Kidney (tissue), 14 donors: ENCODE data around the gene TRIM9. TPM values are rescaled to one million over a fixed set of nuclear protein-coding genes. Genes with fewer than 3 reads are reported as not detected.

ENCODE experiments used
- DNase-seq, 5 donors: peaks; one replicate each; pipeline ENCODE4 v3.0.0-alpha.2; 2013 to 2020
- FAIRE-seq: peaks from 2 replicates; lab custom pipeline; 2012; peaks lifted over from hg19 to GRCh38; lab: Jason Lieb, UNC
- H3K27ac ChIP-seq, 2 donors: one replicate each; pipeline ENCODE4 v1.7.0; 2013; ENCODE audit warnings: low read depth in 2 of 2, low read length in 2 of 2, inconsistent platforms in 1 of 2
- H3K27me3 ChIP-seq: one replicate; pipeline ENCODE4 v1.7.1; 2013; ENCODE audit warnings: low read length, inconsistent platforms; ENCODE audit not compliant: control insufficient read depth, insufficient read depth
- H3K36me3 ChIP-seq, 3 donors: one replicate each; pipeline versions ENCODE4 v1.7.0 to v1.7.1; 2013; ENCODE audit warnings: low read length in 3 of 3, control low read depth in 1 of 3, inconsistent platforms in 1 of 3; ENCODE audit not compliant: insufficient read depth in 3 of 3, control insufficient read depth in 2 of 3
- H3K4me1 ChIP-seq, 3 donors: one replicate each; pipeline versions ENCODE4 v1.7.0 to v1.7.1; 2013; ENCODE audit warnings: low read length in 3 of 3, inconsistent platforms in 1 of 3, low read depth in 1 of 3; ENCODE audit not compliant: control insufficient read depth in 2 of 3, insufficient read depth in 2 of 3
- H3K4me3 ChIP-seq, 3 donors: one replicate each; pipeline versions ENCODE4 v1.7.0 to v1.8.1; 2013; ENCODE audit warnings: low read length in 3 of 3, control low read depth in 1 of 3, inconsistent platforms in 1 of 3
- H3K9ac ChIP-seq, 3 donors: one replicate each; pipeline versions ENCODE4 v1.7.0 to v1.7.1; 2013; ENCODE audit warnings: low read length in 3 of 3, control low read depth in 1 of 3, inconsistent platforms in 1 of 3
- H3K9me3 ChIP-seq, 3 donors: one replicate each; pipeline versions ENCODE4 v1.7.0 to v1.7.1; 2013; ENCODE audit warnings: low read length in 3 of 3, control low read depth in 1 of 3, inconsistent platforms in 1 of 3; ENCODE audit not compliant: control insufficient read depth in 2 of 3, insufficient read depth in 1 of 3
- intact Hi-C: fragments of 100-400 bp; cut with DNase I; formaldehyde crosslinking; loops from one replicate; pipeline ENCODE4 v1.11.1; 2022
- polyA plus RNA-seq: library from polyadenylated mRNA; stranded (reverse); fragments of 350-450 nt; fragmentation: Illumina TruSeq; extraction: RNeasy Lipid Tissue Mini Kit (QIAGEN cat#74804); gene quantifications from one replicate; pipeline ENCODE4 v1.2.3, GENCODE V29; 2014; ENCODE audit warnings: low read depth, low replicate concordance; ENCODE audit not compliant: insufficient read depth
- total RNA-seq: library from RNA; stranded (reverse); fragmentation: NEBNext Ultra II Directional; extraction: Animal tissue kit (Norgen Biotek cat#: 25700); gene quantifications from one replicate; pipeline ENCODE4 v1.2.1, GENCODE V29; 2021
- TF ChIP-seq, protein P1 (sequence below): IDR thresholded peaks from 3 replicates; pipeline ENCODE4 v1.5.1; 2012; ENCODE audit warnings: mild to moderate bottlenecking, moderate library complexity, borderline replicate concordance; ENCODE audit not compliant: insufficient read depth; ENCODE audit errors: extremely low read depth
- donor health status: control.
- donor health status: control.
- donor health status: control.
- donor health status: control.
- donor health status: control.
- donor health status: DM: yes; HTN: yes; CAD: no.
- donor health status: Normal renal cell carcinoma (clear cell type).

Gene TRIM9
- total and polyA plus RNA-seq, 2 donors from 2014 or later = 0.67 to 2.0 TPM

DNA sequence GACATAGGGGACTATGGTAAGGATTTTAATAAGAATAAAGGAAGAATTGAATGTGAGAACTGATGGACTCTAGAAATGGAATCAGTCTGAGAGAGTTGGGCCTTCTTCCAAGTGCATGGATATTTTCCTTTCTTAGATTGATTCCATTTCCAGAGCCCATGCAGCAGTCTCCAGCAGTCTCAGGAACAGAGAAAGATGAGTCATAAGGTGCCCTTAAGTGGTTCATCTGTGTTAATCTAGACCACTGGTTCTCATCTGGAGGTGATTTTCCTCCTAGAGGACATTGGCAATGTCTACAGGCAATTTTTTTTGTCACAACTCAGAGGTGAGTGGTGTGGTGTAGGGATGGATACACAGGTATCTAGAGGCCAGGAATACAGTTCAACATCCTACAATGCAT is 25.9 kb downstream of the TRIM9 start:
- TF ChIP-seq, protein P1, sequence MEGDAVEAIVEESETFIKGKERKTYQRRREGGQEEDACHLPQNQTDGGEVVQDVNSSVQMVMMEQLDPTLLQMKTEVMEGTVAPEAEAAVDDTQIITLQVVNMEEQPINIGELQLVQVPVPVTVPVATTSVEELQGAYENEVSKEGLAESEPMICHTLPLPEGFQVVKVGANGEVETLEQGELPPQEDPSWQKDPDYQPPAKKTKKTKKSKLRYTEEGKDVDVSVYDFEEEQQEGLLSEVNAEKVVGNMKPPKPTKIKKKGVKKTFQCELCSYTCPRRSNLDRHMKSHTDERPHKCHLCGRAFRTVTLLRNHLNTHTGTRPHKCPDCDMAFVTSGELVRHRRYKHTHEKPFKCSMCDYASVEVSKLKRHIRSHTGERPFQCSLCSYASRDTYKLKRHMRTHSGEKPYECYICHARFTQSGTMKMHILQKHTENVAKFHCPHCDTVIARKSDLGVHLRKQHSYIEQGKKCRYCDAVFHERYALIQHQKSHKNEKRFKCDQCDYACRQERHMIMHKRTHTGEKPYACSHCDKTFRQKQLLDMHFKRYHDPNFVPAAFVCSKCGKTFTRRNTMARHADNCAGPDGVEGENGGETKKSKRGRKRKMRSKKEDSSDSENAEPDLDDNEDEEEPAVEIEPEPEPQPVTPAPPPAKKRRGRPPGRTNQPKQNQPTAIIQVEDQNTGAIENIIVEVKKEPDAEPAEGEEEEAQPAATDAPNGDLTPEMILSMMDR = no peak
- no peak for FAIRE-seq

DNA sequence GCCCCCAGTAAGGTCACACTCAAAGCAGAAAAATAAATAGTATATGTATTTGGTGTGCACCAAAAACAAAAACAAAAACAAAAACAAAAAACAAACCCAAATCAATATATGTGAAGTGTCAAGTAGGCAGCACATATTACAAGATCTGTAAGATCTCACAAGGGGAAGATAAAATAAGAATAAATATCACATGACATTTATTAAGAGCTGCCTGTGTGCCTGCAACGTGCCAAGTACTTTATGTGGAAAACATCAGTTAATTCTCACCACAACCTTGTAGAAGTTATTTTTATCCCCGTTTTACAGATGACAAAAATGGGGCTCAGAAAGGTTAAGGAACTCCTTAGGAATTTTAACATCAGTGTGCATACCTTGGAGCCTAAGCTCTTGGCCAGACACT is 26.6 kb downstream of the TRIM9 start:
- H3K36me3 ChIP-seq = no peaks in the 10 kb centered on the region
- intact Hi-C loops = no loop called here
- TF ChIP-seq, protein P1 = no peak
- FAIRE-seq (no peak), DNase-seq (no peak)
- no peaks in the 10 kb centered on the region for H3K27me3 ChIP-seq
- H3K27ac ChIP-seq = no peak overlapping the region
- H3K4me1 ChIP-seq = no peaks in the 10 kb centered on the region
- H3K9ac ChIP-seq = no peak overlapping the region
- H3K4me3 ChIP-seq = no peak overlapping the region
- peaks cover 0 to 7% (median 2%) of the 10 kb centered on the region in 3 donors for H3K9me3 ChIP-seq

More for the DNA sequence above, 25.9 kb downstream of the TRIM9 start:
- H3K4me3 ChIP-seq = no peak overlapping the region
- intact Hi-C loops = no loop called here
- no peak for DNase-seq
- H3K27me3 ChIP-seq = no peaks in the 10 kb centered on the region
- H3K4me1 ChIP-seq = no peaks in the 10 kb centered on the region
- H3K27ac ChIP-seq = no peak overlapping the region
- no peak overlapping the region for H3K9ac ChIP-seq
- no peaks in the 10 kb centered on the region for H3K36me3 ChIP-seq
- peaks cover 0 to 7% (median 2%) of the 10 kb centered on the region in 3 donors for H3K9me3 ChIP-seq

DNA sequence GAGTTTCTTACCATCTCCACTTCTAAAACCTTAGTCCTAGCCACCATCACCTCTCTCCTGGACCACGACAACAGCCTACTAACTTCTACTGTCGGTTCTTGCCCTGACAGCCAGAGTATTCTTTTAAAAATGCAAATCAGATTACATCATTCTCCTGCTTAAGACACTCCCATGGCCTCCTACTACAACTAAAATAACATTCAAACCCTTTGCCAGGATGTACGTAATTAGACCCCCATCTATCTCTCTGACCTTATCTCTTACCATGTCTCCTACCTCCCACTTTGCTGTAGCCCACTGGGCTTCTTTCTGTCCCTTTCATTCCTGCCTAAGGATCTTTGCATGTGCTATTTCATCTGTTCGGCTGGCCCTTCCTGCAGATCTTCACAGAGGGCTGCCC is 27.6 kb downstream of the TRIM9 start:
- no peak for DNase-seq

More for the DNA sequence above, 27.6 kb downstream of the TRIM9 start:
- Histone ChIP-seq H3K9me3 (peaks cover 0 to 10% (median 2%) of the 10 kb centered on the region in 3 donors), H3K4me3 (no peak overlapping the region), H3K4me1 (no peaks in the 10 kb centered on the region), H3K27ac (no peak overlapping the region), H3K36me3 (no peaks in the 10 kb centered on the region), H3K27me3 (no peaks in the 10 kb centered on the region), H3K9ac (no peak overlapping the region)
- intact Hi-C loops = no loop called here
- FAIRE-seq = no peak
- TF ChIP-seq, protein P1 = no peak
